ENCODE results near the gene REXO5.
"Not testable (repeated sequence)": the region's sequence is repeated elsewhere in the genome, so short reads cannot be mapped to it uniquely, and the experiment has no call there.

The REXO5 gene, protein sequence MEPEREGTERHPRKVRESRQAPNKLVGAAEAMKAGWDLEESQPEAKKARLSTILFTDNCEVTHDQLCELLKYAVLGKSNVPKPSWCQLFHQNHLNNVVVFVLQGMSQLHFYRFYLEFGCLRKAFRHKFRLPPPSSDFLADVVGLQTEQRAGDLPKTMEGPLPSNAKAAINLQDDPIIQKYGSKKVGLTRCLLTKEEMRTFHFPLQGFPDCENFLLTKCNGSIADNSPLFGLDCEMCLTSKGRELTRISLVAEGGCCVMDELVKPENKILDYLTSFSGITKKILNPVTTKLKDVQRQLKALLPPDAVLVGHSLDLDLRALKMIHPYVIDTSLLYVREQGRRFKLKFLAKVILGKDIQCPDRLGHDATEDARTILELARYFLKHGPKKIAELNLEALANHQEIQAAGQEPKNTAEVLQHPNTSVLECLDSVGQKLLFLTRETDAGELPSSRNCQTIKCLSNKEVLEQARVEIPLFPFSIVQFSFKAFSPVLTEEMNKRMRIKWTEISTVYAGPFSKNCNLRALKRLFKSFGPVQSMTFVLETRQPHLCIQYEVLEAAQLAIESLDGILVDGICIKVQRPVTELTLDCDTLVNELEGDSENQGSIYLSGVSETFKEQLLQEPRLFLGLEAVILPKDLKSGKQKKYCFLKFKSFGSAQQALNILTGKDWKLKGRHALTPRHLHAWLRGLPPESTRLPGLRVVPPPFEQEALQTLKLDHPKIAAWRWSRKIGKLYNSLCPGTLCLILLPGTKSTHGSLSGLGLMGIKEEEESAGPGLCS

DNA sequence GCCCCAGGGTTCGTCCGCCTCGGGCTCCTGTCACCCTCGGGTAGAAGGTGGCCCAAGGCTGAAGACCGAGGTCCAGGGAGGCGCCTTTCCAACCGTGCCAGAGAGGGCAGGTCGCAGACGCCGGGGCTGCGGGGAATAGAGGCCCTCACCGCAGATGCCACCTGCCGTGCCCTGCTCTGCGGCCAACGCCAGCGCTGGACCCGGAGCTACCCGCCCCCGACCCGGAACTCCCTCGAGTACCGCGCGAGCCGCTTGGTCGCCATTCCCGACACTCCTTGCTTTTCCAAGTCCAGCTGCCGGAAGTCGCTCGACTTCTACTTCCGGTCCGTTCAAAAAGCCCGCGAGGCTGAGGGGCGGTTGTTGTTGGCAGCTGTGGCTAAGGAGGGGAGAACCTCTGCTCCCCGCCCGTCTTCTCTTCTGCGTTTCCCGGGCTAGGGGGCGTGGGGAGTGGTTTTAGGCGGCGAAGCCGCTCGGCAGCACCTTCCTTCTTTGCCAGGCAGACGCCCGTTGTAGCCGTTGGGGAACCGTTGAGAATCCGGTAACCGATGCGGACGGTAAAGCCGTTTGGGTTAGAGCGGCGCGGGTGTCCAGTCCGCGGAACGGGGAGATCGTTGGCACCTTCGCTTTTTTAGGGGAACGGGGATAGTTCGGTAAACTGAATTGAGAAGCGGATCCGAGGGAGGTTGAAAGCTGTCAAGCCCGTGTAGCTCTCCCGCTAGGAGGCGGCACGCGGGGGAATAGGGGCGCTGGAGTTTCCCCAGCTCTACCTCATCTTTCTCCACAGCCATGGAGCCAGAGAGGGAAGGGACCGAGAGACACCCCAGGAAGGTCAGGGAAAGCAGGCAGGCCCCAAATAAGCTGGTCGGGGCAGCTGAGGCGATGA lies at the start of gene REXO5, which contains the start of gene ERI2:
Gene REXO5, plus strand, starts transcription at position 360 of the 883 bp plus-strand sequence. Its CDS starts 427 bp downstream, at position 787.
Gene ERI2, minus strand, starts transcription at position 305 of the 883 bp plus-strand sequence. Its CDS starts 42 bp downstream, at position 263.
- DNase-seq, result peak; percentile 94

DNA sequence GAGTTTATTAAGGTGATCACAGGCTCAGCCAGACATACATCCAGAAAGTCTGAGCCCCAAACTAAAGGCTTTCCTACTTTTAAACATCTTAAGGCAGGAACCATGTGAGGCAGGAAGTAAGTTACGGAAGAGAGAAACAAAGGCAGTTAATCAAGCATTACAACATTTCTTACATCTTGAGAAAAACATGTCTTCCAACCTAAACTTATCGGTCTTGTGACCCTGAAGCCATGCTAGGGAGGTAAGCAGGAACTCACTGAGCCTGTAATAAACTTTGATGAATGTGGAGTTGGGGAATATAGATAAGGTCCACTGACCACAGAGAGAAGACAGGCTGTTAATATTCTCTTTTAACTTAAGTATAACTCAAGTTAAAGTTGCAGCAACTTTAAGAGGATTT lies 46.0 kb upstream of the REXO5 start:
- DNase-seq, result no peak

DNA sequence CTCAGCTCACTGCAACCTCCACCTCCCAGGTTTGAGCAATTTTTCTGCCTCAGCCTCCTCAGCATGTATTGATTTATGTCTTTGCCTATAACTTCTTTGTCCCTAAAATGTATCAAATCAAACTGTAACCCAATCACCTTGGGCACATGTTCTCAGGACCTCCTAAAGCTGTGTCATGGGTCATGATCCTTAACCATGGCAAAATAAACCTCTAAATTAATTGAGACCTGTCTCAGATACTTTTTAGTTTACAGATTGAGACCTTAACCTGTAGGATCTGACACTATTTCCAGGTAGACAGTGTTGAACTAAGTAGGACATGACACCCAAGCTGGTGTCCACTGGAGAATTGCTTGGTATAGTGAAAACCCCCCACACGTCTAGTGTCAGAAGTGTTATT lies 45.2 kb upstream of the REXO5 start:
- DNase-seq, result no peak

DNA sequence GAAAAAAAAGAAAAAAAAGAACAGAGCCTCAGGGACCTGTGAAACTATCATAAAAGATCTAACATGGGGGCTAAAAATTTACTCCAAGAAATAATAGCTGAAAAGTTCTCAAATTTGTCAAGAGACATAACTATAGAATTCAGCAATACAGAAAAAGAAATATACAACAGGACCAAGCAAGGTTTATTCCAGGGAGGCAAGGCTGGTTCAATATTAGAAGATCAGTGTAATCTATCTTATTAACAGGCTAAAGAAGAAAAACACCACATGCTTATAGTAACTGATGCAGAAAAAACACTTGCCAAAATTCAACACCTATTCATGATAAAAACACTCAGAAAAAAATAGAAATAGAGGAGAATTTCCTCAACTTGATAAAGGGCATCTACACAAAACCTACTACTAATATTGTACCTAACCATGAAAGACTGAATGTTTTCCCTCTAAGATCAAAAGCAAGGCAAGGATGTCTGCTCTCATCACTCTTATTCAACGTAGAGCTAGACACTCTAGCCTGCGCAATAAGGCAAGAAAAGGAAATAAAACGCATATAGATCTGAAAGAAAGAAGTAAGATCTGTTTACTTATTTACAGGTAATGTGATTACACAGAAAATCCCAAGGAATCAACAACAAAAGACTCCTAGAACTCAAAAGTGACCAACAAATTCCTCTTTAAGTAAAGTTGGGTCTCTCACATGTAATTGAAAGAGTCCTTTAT lies 43.8 kb upstream of the REXO5 start:
- DNase-seq, result no peak

DNA sequence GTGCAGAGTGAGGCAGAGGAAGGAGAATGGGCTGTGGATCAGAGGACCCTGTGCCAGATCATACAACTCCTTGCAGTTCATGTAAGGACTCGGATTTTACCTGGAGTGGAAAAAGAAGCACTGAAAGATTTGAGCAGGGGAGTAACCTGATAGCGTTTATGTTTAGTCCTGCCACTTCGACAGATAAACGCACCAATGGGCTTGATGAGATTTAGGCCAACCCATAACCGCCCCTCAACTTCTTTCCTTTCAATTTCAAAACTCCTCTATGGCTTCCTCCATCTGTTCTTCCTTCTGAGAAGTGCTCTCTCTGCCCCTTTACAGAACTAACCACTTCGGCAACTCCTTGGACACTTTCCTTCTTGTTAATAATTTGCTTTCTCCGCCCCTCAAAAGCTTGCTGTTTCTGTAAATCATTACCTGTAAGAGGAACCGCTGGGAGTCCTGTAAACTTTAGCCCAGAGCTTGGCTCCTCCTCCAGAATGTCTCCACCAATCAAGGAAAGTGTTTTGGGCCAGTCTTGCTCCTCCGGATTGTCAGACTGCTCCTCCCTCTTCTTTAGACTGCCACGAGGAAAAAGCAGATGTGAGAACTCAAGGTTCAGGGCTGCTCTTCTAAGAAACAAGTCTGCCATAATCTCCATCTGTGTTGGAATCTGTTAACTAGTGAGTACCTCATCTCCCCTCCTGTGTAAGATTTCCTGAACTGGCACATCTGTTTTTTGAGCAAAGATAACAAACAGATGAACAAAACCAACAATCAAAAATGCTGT lies 42.7 kb upstream of the REXO5 start, which contains the start of gene ACSM3:
Gene ACSM3, plus strand, starts transcription at position 554 of the 772 bp plus-strand sequence. CDS start 6,021 bp downstream, outside the sequence.
- DNase-seq, result no peak

DNA sequence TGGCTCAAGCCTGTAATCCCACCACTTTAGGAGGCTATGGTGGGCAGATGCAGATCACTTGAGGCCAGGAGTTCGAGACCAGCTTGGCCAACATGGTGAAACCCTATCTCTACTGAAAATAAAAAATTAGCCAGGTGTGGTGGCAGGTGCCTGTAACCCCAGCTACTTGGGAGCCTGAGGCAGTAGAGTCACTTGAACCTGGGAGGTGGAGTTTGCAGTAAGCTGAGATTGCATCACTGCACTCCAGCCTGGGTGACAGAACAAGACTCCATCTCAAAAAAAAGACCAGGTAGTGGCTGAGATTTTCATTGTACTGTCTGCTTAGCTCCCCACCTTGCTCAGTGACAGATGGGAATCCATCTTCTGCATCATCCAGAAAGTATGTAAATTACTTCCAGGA lies 41.9 kb upstream of the REXO5 start:
- DNase-seq, result not testable (repeated sequence)

DNA sequence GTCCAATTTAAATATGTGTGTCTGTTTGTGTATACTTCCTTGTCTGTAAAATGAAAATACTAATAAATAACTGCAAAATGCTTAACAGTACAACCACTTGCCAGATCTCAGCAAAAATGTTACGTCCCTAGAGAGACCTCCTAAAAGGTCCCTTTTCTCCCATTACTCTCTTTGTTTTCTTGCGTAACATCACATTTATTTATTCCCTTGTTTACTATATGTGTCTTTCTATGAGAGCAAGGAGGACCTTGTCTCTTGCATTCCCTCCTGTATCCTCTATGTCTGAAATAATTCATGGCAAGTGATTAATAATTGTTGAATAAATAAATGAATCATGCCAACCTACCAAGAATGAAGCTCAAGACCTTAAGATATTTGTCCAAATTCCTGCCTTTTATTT lies 40.6 kb upstream of the REXO5 start:
- no peak for DNase-seq

DNA sequence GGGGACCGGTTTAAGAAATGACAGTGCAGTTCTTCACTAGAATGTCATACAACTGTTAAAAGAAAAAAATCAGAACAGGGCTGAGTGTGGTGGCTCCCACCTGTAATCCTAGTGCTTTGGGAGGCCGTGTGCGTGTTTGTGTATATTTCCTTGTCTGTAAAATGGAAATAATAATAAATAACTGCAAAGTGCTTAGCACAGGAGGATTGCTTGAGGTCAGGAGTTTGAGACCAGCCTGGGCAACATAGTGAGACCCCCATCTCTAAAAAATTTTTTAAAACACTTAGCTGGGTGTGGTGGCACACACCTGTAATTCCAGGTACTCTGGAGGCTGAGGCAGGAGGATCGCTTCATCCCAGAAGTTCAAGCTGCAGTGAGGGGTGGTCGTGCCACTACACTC lies 40.0 kb upstream of the REXO5 start:
- DNase-seq, result no peak

DNA sequence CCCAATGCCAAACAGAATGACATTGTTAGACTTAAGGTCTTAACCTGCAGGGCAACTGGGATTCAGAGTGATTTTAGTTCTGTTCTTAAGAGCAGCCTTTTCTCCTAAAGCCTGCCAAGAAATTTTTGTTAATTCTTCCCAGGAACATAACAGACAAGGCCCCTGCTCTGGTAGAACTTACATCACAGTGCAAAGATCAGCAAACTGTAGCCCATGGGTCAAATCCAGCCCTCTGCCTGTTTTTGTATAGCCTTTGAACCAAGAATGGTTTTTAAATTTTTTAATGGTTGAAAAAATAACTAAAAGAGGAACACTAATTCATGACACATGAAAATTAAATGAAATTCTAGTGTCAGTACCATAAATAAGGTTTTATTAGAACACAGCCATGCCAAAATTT lies 38.8 kb upstream of the REXO5 start:
- no peak for DNase-seq

DNA sequence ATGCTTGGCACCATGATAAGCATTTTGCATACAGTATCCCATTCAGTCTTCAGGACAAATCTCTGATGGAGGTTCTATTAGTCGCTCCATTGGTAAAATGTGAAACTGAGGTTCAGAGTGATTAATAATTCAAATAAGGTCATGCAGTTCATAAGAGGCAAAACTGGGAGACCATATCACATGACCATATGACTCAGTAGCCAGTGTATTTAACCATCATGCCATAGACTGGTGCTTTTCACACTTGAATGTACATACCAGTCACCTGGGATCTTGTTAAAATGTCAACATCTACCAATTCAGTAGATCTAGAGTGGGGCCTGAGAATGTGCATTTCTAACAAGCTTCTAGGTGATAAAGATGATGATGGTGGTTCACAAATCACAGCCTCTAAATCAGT lies 38.2 kb upstream of the REXO5 start:
- DNase-seq, result no peak

DNA sequence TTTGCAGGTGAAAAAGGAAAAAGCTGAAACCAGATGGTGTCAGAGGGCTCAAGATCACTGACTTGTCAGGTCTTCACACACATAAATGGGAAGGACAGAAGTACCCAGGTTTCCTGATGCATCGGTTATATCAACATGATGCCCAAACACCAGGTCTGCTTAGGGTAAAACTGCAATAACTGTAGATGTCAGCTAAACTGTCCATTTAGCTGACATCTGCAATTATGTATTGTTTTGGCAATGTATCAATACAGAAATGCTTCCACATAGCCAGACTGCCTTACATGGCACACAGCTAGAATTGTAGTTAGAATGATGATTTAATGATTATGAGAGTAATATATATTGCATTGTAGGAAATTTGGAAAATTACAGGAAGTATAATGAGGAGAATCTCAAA lies 37.5 kb upstream of the REXO5 start:
- DNase-seq, result no peak

DNA sequence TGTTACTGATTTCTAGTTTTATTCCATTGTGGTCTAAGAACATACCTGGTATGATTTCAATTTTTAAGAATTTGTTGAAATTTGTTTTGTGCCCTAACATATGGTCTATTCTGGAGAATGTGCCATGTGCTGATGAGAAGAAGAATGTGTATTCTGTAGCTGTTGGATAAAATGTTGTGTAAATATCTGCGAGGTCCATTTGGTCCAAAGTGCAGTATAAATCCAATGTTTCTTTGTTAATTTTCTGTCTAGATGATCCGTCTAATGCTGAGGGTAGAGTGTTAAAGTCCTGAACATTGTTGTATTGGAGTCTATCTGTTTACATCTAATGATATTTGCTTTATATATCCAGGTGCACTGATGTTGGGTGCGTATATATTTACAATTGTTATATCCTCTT lies 32.6 kb upstream of the REXO5 start:
- DNase-seq, result no peak

DNA sequence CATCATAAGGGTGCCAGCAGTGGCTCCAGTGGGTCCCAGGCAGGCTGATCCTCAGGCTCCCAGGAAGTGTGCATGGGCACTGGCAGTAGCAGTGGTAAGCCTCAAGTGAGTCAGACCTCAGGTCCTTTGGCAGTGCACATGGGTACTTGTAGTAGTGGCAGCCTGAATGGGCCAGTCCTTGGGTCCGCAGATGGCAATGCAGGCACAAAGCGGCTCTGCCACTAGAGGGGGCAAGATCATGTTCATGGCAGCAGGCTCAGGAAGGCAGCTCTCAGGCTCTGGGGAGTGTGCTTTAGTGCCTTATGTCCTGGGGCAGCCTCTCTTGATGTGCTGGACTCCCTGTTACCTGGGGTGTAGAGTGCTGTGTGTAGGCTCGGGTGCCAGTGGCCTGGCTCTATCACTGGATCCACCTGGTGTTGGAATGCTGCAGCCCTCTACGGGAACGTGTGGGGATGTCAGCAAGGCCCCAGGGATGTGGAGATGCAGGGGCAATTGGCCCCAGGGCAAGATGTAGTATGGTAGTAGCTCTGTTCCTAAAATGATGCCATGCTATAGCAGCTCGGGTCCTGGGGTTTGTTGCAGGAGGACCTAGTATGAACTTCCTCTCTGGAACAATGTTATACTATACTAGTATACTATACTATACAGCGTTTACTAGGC lies 31.5 kb upstream of the REXO5 start:
- peak; percentile 40 for DNase-seq

DNA sequence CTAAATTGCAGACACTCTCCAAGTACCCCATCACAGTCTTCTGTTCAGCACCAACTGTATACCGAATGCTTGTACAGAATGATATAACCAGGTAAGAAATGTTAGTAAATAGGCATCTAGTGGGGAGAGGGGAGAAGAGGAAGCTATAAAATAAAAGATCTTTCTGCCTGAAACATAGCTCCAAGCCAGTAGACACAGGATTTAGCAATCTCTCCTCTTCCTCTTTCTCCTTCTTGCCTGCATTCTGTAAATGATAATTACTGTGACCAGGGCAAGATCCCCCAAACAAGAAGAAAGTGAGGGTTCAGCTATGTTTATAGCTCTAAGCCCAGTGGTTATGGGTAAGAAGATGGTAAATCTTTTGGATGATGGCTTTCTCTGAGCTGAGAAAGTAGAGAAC lies 24.6 kb upstream of the REXO5 start:
- no peak for DNase-seq

DNA sequence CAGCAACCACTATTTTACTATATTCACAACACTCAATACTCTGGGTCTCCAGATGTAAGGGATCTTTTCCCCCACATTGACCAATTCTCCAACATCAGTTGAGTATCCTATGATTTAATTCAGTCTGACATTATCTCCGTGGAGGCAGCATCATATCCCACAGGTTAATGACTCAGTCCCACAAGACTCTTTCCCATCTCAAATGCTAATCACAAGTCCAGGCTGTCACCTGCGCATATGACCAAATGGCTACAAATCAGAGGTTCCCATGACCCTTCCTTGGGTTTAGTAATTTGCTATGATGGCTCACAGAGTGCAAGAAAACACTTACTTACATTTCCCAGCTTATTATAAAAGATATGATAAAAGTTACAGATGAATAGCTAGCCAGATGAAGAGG lies 23.9 kb upstream of the REXO5 start:
- DNase-seq, result no peak

DNA sequence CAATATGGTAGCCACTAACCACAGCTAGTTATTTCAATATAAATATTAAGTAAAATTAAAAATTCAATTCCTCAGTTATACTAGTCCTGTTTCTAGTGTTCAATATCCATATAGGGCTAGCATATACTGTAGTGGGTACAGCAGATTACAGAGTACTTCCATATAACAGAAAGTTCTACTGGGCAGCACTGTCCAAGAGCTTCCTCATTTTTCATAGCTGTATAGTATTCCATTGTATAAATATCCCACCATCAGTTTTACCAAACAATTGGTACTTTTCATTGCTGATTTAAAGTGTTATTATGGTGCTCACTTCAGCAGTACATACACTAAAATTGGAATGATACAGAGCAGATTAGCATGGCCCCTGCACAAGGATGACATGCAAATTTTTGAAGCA lies 22.1 kb upstream of the REXO5 start:
- DNase-seq, result no peak

DNA sequence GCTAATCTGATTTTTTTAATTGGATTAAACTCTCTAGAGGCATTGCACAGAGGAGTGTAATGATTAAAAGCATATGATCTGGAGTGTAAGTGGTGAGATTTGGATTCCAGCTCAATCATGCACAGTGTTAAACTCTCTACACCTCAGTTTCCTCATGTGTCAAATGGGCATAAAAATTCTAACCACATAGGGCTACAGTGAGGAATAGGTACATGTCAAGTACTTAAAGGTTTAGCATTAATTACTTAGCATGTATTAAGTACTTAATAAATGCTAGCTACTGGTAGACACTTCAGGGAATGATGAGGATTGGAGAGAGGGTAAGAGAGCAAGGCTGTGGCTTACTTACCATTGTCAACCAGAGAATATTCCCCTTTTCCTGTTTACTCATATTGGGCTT lies 17.2 kb upstream of the REXO5 start:
- no peak for DNase-seq

DNA sequence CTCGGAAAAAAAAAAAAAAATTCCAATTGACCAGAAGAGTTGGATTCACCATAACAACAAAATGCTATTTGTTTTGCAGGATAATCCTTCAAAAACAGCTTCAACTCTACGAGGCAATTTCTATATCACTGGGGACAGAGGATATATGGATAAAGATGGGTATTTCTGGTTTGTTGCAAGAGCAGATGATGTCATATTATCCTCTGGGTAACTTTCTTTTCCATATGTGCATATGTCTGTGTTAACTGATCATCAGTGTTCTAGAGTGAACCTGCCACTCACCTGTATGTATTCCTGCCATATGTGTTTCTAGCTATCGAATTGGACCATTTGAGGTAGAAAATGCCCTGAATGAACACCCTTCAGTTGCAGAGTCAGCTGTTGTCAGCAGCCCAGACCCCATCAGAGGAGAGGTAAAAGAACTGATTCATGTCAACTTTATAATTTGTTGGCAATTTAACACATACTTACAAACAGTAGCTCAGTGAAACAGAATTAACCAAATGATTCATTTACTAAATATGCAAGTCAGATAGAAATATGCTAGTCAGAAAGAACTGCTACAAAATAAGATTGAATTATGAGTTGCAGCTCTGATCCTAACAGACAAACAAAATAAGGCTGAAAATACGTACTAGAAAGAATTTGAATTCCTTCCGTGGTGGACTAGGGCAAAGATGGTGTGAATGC lies 14.3 kb upstream of the REXO5 start:
- no peak for DNase-seq

DNA sequence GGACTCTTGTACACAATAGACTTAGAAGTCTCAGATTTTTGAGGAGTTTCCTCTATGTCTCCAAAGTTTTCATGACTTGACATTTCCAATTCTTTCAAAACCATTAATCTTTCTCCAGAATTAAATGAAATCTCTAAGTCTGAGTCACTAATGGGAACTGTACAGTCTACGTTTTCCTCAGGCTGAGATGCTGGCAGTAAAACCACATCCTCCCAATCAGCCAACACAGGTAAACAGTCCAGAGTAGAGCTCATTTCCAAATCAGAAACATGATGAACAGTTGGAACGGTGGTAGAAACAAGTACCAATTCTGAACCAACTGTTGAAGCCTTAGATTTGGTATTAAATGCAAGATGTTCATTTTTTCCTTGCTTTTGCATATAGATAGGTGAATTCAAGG lies 8.0 kb upstream of the REXO5 start:
- DNase-seq, result no peak

DNA sequence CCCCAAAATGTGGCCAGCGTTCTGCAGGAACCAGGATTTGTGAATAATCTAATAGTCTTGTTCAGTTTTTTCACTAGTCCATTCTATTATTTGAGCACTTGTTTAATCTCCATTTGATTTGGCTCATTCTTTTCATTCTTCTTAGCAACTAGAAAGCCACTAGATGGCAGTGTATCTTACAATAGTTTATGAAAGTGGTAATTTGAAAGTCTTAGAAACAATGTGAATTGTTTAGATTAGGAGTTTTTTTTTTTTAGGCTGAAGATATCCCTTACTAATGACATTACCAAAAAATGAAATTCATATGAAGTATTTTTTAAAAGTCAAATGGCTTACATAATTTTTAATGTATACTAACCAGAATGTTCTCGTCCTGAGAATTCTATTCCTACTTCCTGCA lies 6.7 kb upstream of the REXO5 start:
- peak; percentile 35 for DNase-seq
